ENCODE measurements around the gene CTBP2.

- no peak for TF ChIP-seq CTCF (IDR thresholded peaks at IDR 0.05)
- TF ChIP-seq EP300 (IDR thresholded peaks at IDR 0.05) = no peak
Measured at GRCh38 chr10:125101581-125101980, 58.8 kb downstream of the CTBP2 start.

Data from gastroesophageal sphincter (tissue), 3 donors.